ENCODE results near the gene KRTAP6-2. TPM values are rescaled to one million over a fixed set of nuclear protein-coding genes. Genes with fewer than 3 reads are reported as not detected.

Gene KRTAP6-2
- total RNA-seq, 4 donors from 2014 or later = not detected

DNA sequence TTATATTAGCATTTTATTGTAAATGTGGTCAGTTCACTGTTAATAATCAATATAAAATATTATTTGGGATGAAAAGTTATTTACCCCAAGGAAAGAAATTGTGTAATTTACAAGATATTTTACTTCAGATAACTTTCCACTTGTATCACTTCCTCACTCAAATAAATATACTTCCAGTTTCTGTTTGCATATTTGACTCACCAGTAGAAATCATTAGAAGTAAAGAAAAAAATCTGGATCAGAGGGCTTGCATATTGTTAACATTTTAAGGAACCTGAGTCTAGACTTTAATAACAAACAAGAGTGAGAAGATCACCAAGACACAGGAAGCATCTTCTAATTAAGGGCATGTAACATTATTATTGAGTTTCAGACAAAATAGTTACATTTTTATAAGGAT lies 21.4 kb upstream of the KRTAP6-2 start:
- DNase-seq = no peak
- Histone ChIP-seq H3K27me3 (no peaks in the 10 kb centered on the region), H3K4me1 (no peaks in the 10 kb centered on the region), H3K9me3 (no peaks in the 10 kb centered on the region), H3K27ac (no peak overlapping the region), H3K4me3 (replicated peaks in 1 of 3) (no peak overlapping the region), H3K36me3 (no peaks in the 10 kb centered on the region)
- no peak for TF ChIP-seq POLR2A (IDR thresholded peaks at IDR 0.05)
- TF ChIP-seq, protein P1, sequence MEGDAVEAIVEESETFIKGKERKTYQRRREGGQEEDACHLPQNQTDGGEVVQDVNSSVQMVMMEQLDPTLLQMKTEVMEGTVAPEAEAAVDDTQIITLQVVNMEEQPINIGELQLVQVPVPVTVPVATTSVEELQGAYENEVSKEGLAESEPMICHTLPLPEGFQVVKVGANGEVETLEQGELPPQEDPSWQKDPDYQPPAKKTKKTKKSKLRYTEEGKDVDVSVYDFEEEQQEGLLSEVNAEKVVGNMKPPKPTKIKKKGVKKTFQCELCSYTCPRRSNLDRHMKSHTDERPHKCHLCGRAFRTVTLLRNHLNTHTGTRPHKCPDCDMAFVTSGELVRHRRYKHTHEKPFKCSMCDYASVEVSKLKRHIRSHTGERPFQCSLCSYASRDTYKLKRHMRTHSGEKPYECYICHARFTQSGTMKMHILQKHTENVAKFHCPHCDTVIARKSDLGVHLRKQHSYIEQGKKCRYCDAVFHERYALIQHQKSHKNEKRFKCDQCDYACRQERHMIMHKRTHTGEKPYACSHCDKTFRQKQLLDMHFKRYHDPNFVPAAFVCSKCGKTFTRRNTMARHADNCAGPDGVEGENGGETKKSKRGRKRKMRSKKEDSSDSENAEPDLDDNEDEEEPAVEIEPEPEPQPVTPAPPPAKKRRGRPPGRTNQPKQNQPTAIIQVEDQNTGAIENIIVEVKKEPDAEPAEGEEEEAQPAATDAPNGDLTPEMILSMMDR (IDR thresholded peaks at IDR 0.05) = no peak
- intact Hi-C loops (cut with DNase I) = no loop called here

DNA sequence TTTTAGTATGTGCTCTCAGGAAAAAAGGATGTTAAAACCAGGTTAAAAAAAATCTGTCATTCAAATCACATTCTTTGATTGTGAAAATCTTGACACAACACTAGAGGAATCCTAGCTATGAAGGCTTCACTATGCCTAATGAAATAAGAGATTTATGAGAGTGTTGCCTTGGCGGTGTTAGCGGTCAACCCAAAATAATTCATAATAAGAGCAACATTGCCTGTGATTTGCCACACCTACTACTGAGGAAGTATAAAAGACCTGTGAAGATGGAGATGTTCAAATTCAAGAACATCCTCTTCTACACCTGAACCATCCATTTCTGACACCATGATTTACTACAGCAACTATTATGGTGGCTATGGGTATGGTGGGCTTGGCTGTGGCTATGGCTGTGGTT lies 17.4 kb upstream of the KRTAP6-2 start, which contains the start of gene KRTAP20-1:
Gene KRTAP20-1, plus strand, starts transcription at position 301 of the 400 bp plus-strand sequence. Its CDS starts 30 bp downstream, at position 331.
- intact Hi-C loops (cut with DNase I) = no loop called here
- no peaks in the 10 kb centered on the region for H3K9me3 ChIP-seq
- H3K4me1 ChIP-seq = no peaks in the 10 kb centered on the region
- H3K27ac ChIP-seq = no peak within 1 kb of the TSS
- no peak for TF ChIP-seq POLR2A (IDR thresholded peaks at IDR 0.05)
- TF ChIP-seq, protein P1 (IDR thresholded peaks at IDR 0.05) = no peak
- no peaks in the 10 kb centered on the region for H3K27me3 ChIP-seq
- no peak for DNase-seq
- H3K4me3 ChIP-seq (replicated peaks in 1 of 3) = no peak within 1 kb of the TSS
- no peaks in the 10 kb centered on the region for H3K36me3 ChIP-seq
- 96 to 97% methylated on average over 2 of the region's 2 CpGs for WGBS, 2 donors

GRCh38 chr21:30615199-30615598 lies 16.5 kb upstream of the KRTAP6-2 start:
- no peaks in the 10 kb centered on the region for H3K27me3 ChIP-seq
- TF ChIP-seq, protein P1 (IDR thresholded peaks at IDR 0.05) = no peak
- no peak for TF ChIP-seq POLR2A (IDR thresholded peaks at IDR 0.05)
- intact Hi-C loops (cut with DNase I) = no loop called here
- no peaks in the 10 kb centered on the region for H3K4me1 ChIP-seq
- H3K36me3 ChIP-seq = no peaks in the 10 kb centered on the region
- no peak overlapping the region for H3K27ac ChIP-seq
- DNase-seq = no peak
- no peaks in the 10 kb centered on the region for H3K9me3 ChIP-seq
- no peak overlapping the region for H3K4me3 ChIP-seq (replicated peaks in 1 of 3)

DNA sequence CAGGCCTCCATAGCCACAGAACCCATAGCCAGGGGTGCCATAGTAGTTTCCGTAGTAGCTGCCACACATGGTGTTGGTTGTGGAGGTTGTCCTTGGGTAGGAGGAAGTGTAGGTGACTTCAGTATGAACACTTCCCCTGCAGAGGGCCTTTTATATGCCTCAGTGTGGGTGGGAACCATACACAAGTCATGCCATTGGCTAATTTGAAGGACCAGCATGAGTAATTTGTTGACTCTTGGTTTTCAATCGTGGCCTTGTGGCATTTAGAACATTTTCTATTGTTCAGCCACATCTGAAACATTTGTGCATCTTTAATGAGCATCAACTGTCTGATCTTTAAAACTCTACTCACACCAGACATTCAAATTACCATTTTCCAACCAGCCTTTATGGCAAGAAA lies 15.1 kb upstream of the KRTAP6-2 start, which contains the start of gene KRTAP6-1:
Gene KRTAP6-1, minus strand, starts transcription at position 95 of the 400 bp plus-strand sequence. Its CDS starts 26 bp downstream, at position 69.
- Histone ChIP-seq H3K9me3 (no peaks in the 10 kb centered on the region), H3K4me3 (replicated peaks in 1 of 3) (no peak within 1 kb of the TSS), H3K27ac (no peak within 1 kb of the TSS), H3K4me1 (no peaks in the 10 kb centered on the region), H3K27me3 (no peaks in the 10 kb centered on the region), H3K36me3 (no peaks in the 10 kb centered on the region)
- WGBS, 2 donors = 76 to 77% methylated on average over 2 of the region's 2 CpGs
- no peak for DNase-seq
- no peak for TF ChIP-seq POLR2A (IDR thresholded peaks at IDR 0.05)
- TF ChIP-seq, protein P1 (IDR thresholded peaks at IDR 0.05) = no peak
- intact Hi-C loops (cut with DNase I) = no loop called here

DNA sequence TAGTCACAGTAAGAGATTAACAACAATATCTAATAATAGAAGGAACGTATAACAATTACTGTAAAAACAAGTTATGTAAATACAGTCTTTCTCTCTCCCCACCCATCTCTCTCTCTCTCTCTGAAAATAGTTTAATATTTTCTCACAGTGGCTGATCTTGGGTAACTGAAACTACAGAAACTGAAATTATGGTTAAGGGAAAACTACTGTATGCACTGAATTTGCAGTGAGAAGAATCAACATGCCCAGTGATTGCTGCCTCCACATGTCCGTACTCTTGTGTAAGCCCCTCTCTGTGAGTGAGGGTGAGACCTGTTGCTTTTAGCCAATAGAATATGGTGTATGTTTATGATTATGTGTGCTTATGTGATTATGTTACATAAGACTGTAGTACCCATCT lies 13.4 kb upstream of the KRTAP6-2 start:
- no peaks in the 10 kb centered on the region for H3K9me3 ChIP-seq
- no peaks in the 10 kb centered on the region for H3K36me3 ChIP-seq
- 91 to 97% methylated on average over 2 of the region's 2 CpGs for WGBS, 2 donors
- no peak for TF ChIP-seq POLR2A (IDR thresholded peaks at IDR 0.05)
- TF ChIP-seq, protein P1 (IDR thresholded peaks at IDR 0.05) = no peak
- intact Hi-C loops (cut with DNase I) = no loop called here
- no peak overlapping the region for H3K4me3 ChIP-seq (replicated peaks in 1 of 3)
- H3K27ac ChIP-seq = no peak overlapping the region
- DNase-seq = no peak
- H3K4me1 ChIP-seq = no peaks in the 10 kb centered on the region
- no peaks in the 10 kb centered on the region for H3K27me3 ChIP-seq

Measured in thyroid gland (tissue), 4 donors.